Kidney epithelial cell (primary cell): Measurements from ENCODE around the gene ZCCHC24. TPM values are rescaled to one million over a fixed set of nuclear protein-coding genes. Genes with fewer than 3 reads are reported as not detected.

Source experiments
- DNase-seq: peaks from one replicate; pipeline ENCODE4 v3.0.0-alpha.2; 2010; ENCODE audit warnings: low read depth
- H3K27me3 ChIP-seq: 2 replicates; pipeline ENCODE4 v1.6.0; 2011; ENCODE audit warnings: low read length; ENCODE audit not compliant: control insufficient read depth, insufficient read depth
- H3K36me3 ChIP-seq: 2 replicates; pipeline ENCODE4 v1.5.1; 2011; ENCODE audit warnings: low read length; ENCODE audit not compliant: control insufficient read depth, insufficient read depth
- H3K4me3 ChIP-seq: 2 replicates; pipeline ENCODE4 v1.5.1; 2011; ENCODE audit warnings: low read depth, mild to moderate bottlenecking, control low read depth, low read length
- total RNA-seq: library from RNA; depleted of rRNA; stranded (reverse); fragments of >200 nt; gene quantifications from 2 replicates; pipeline ENCODE4 v1.2.3, GENCODE V29; 2015
- TF ChIP-seq, protein P1 (sequence below): IDR thresholded peaks from 2 replicates; pipeline ENCODE4 v1.5.1; 2011; ENCODE audit warnings: mild to moderate bottlenecking, moderate library complexity, low read length, control low read depth, inconsistent platforms; ENCODE audit not compliant: insufficient read depth, poor library complexity, severe bottlenecking

The ZCCHC24 gene
- total RNA-seq, 1 donor from 2014 or later: 6.2 TPM

DNA sequence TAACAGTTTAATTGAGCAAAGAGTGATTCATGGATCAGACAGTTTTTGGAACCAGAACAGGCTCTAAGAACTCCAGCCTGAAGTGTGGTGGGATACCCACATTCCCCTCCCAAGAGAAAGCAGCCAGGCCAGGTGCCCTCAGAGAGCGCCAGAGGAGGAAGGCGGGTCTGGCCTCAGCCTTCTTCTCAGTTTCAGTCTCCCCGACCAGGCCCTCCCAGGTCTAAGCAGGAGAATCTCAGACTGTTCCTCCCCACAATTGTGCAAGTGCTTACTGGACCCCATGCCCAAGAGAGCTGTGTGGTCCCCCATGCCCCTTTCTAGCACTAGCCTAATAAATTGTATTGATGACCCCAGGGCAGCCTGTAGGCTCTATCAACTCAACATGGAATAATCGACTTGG is 72.6 kb downstream of the ZCCHC24 start:
- Histone ChIP-seq H3K4me3 (no peak overlapping the region), H3K36me3 (no peaks in the 10 kb centered on the region), H3K27me3 (peaks cover 2% of the 10 kb centered on the region)
- DNase-seq: no peak
- TF ChIP-seq, protein P1, sequence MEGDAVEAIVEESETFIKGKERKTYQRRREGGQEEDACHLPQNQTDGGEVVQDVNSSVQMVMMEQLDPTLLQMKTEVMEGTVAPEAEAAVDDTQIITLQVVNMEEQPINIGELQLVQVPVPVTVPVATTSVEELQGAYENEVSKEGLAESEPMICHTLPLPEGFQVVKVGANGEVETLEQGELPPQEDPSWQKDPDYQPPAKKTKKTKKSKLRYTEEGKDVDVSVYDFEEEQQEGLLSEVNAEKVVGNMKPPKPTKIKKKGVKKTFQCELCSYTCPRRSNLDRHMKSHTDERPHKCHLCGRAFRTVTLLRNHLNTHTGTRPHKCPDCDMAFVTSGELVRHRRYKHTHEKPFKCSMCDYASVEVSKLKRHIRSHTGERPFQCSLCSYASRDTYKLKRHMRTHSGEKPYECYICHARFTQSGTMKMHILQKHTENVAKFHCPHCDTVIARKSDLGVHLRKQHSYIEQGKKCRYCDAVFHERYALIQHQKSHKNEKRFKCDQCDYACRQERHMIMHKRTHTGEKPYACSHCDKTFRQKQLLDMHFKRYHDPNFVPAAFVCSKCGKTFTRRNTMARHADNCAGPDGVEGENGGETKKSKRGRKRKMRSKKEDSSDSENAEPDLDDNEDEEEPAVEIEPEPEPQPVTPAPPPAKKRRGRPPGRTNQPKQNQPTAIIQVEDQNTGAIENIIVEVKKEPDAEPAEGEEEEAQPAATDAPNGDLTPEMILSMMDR: no peak

DNA sequence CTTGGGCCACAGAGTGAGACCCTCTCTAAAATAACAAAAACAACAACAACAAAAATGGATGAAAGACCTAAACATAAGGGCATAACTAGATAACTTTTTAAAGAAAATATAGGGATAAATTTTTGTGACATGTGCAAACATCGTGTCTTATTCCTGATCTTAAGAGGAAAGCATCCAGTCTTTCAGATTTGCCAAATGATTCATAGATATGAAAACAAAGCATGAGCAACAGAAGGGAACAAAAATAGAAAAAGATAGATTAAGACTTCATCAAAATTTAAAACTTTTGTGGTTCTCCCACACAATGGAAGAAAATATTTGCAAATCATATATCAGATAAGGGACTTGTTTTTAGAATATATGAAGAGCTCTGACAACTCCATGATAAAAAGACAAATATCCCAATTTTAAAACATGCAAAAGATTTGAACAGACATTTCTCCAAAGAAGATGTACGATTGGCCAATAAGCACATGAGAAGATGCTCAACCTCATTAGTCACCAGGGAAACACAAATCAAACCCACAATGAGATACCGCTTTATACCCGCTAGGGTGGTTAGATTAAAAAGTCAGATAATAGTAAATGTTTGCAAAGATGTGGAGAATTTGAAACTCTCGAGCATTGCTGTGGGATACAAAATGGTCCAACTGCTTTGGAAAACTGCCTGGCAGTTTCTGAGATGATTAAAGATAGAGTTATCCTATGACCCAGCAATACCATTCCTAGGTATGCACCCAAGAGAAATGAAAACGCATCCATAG is 77.8 kb downstream of the ZCCHC24 start:
- Histone ChIP-seq H3K36me3 (no peaks in the 10 kb centered on the region), H3K27me3 (no peaks in the 10 kb centered on the region), H3K4me3 (no peak overlapping the region)
- no peak for DNase-seq
- TF ChIP-seq, protein P1: no peak

DNA sequence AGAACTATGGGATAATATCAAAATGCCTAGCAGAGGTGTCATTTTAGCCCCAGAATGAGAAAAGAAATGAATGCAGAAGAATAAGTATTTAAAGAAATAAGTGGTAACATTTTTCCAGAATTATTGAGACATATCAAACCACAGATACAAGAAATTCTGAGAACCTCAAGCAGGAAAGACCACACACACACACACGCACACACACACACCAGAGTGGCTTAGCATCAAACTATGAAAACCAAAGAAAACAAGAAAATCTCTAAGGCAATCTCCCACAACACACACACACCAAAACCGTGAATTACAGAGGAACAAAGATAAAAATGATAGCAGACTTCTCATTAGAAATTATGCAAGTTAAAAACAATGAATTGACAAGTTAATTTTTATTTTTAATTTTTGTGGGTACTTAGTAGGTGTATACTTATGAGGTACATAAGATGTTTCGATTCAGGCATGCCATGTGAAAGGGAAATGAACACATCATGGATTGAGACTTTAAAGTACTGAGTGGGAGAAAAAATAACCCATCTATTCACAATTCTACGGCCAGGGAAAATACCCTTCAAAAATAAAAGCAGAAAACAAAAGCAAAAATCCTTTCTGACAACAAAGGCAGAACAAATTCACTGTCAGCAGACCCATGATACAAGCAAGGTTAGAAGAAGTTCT is 83.6 kb downstream of the ZCCHC24 start:
- no peak overlapping the region for H3K4me3 ChIP-seq
- TF ChIP-seq, protein P1: no peak
- no peaks in the 10 kb centered on the region for H3K27me3 ChIP-seq
- no peaks in the 10 kb centered on the region for H3K36me3 ChIP-seq
- DNase-seq: no peak

DNA sequence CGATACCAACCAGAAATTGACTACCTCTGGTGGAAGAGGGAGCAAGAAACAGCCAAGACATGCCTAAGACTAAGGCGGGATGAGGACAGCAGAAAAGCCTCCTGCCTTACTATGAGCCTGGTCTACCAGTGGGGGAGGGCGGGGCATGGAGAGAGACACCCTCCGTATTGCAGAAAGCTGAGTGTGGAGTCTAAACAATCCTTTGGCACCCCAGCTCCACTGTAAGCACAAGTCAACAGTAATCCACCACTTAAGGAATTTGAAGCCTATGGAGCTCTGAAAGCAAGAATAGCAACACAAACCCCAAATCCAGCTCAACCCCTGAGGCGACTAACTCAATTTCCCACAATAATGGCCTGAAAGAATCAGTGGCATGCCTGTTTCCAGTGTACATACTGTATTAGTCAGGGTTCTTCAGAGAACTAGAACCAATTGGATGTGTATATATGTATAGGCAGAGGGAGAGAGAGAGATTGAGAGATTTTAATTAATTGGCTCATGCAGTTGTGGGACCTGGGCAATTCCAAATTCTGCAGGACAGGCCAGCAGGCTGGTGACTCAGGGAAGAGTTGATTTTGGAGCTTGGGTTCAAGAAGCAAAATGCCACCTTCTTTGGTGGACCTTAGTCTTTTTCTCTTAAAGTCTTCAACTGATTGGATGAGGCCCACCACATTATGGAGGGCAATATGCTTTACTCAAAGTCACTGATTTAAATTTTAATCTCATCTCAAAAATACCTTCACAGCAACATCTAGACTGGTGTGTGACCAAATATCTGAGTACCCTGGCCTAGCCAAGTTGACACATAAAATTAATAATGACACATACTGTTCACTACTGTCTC is 84.7 kb downstream of the ZCCHC24 start:
- Histone ChIP-seq H3K4me3 (no peak overlapping the region), H3K27me3 (no peaks in the 10 kb centered on the region), H3K36me3 (no peaks in the 10 kb centered on the region)
- TF ChIP-seq, protein P1: no peak
- no peak for DNase-seq

DNA sequence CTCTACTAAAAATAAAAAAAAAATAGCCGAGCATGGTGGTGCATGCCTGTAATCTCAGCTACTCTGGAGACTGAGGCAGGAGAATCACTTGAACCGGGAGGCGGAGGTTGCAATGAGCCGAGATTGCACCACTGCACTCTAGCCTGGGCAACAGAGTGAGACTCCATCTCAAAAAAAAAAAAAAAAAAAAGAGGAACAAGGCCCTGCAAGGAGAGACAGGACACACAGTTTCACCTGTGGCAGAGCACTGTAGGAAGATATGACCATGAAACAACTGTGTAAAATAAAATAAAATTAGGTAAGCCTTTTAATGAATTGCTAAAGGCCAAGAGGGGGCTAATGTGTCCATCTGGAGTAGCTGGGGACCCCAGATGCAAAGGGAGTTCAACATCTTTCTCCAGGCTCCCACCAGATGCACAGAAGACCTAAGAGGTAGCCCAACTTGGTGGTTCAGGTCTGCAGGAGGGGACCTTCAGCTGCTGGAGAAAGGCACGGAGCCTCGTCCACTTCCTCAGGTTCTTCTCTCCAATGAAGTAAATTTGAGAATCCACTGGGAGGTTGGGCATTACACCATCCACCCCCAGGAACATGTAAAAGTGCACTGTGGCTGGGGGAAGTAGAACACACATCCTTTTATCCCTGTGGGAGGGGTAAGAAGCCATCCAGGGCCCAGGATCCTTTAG is 85.5 kb downstream of the ZCCHC24 start:
- Histone ChIP-seq H3K4me3 (no peak overlapping the region), H3K27me3 (no peaks in the 10 kb centered on the region), H3K36me3 (no peaks in the 10 kb centered on the region)
- DNase-seq: no peak
- TF ChIP-seq, protein P1: no peak
